ENCODE measurements around the gene SPAG16. TPM values are rescaled to one million over a fixed set of nuclear protein-coding genes. Genes with fewer than 3 reads are reported as not detected.
A peak's percentile ranks its signal among the peaks of the same experiment; 100 is the strongest.

The SPAG16 gene
- total RNA-seq, 1 experiment from 2014 or later: 0.30 TPM

DNA sequence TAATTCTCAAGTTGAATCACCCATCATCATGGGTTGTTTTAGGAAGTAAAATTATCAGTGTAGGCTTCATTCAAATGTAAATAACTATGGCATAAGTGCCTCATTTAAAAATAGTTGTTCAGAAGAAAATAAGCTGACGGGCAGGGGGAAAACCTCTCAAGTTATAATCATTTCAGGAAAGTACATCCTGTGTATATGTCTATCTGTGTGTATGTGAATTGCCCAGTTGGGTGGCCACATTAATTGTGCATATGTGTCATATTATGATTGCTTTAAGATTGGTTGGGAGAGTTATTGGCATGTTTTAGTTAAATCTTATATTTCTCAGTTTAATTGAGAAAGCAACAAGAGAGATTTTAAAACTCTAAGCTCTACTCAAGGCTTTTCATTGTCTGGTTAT, 843.8 kb downstream of the SPAG16 start:
- BruUV-seq (replicated peaks): no TSS peak
- Histone ChIP-seq H3K27ac (ENCODE audit: low read depth, low read length) (no peak overlapping the region), H3K4me1 (ENCODE audit: control insufficient read depth in 1 of 2, insufficient read depth in 2 of 2, low read length in 2 of 2) (peaks cover 6 to 20% of the 10 kb centered on the region in 2 experiments; a peak in 3 of 4 replicates), H3K9me3 (ENCODE audit: control insufficient read depth in 1 of 2, insufficient read depth in 1 of 2, low read depth in 1 of 2, low read length in 2 of 2) (no peaks in the 10 kb centered on the region), H3K79me2 (ENCODE audit: insufficient read depth, low read length) (no peaks in the 10 kb centered on the region), H3K4me2 (ENCODE audit: low read length) (no peak overlapping the region), H3K4me3 (replicated peaks in 1 of 2; ENCODE audit: low read depth in 1 of 2, low read length in 2 of 2) (no peak overlapping the region), H3K27me3 (ENCODE audit: insufficient read depth, low read length) (no peaks in the 10 kb centered on the region), H4K20me1 (ENCODE audit: insufficient read depth) (no peaks in the 10 kb centered on the region), H3K9ac (ENCODE audit: low read length) (no peak overlapping the region), H3K36me3 (ENCODE audit: control insufficient read depth in 1 of 2, insufficient read depth in 2 of 2, low read length in 2 of 2) (no peaks in the 10 kb centered on the region), H3K9me2 (ENCODE audit: insufficient read depth) (no peaks in the 10 kb centered on the region), H2AFZ (ENCODE audit: low read depth, low read length, poor library complexity, severe bottlenecking) (peak overlapping the region; percentile 71)
- POLR2A ChIA-PET: no interaction called here
- no peak for ATAC-seq
- CTCF ChIA-PET: no interaction called here
- DNase-seq (ENCODE audit: low read depth, low spot score): no peak
- RAD21 ChIA-PET (ENCODE audit: low non-redundant PET in 1 of 2, low total read pairs in 2 of 2, uncharacterized antibody in 2 of 2, unreplicated experiment in 2 of 2): no interaction called here
- intact Hi-C loops (cut with micrococcal nuclease): no loop called here
- TF ChIP-seq JUND (IDR thresholded peaks at IDR 0.05) (no peak), FOSL1 (IDR thresholded peaks at IDR 0.05; ENCODE audit: low read depth) (no peak), ZFX (IDR thresholded peaks at IDR 0.05) (no peak), TCF7L2 (IDR thresholded peaks at IDR 0.05; ENCODE audit: borderline replicate concordance, extremely low read depth, insufficient read depth, insufficient read length) (no peak)

DNA sequence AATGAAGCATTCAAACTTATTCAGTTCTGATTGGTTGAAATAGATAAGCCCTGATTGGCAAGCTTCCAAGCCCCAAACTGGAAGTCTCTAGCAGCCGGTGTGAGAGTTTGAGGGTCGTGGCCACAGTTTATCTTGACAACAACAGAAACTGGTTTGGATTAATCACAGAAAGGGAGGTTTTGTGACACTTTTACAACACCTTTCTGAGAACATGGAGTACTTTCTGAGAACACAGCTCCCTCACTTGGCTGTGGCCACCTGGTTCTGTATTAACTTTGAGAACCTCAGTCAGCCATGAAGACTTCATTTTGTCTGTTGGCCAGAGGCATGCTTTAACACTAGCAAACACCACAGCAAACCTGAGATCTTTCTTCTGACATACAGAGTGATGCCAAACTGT, 845.9 kb downstream of the SPAG16 start:
- POLR2A ChIA-PET: no interaction called here
- no peak overlapping the region for H2AFZ ChIP-seq (ENCODE audit: low read depth, low read length, poor library complexity, severe bottlenecking)
- H3K4me1 ChIP-seq (ENCODE audit: control insufficient read depth in 1 of 2, insufficient read depth in 2 of 2, low read length in 2 of 2): peaks cover 6 to 19% of the 10 kb centered on the region in 2 experiments; a peak in 3 of 4 replicates
- RAD21 ChIA-PET (ENCODE audit: low non-redundant PET in 1 of 2, low total read pairs in 2 of 2, uncharacterized antibody in 2 of 2, unreplicated experiment in 2 of 2): no interaction called here
- no peak overlapping the region for H3K4me2 ChIP-seq (ENCODE audit: low read length)
- no TSS peak for BruUV-seq (replicated peaks)
- no peak overlapping the region for H3K9ac ChIP-seq (ENCODE audit: low read length)
- H3K4me3 ChIP-seq (replicated peaks in 1 of 2; ENCODE audit: low read depth in 1 of 2, low read length in 2 of 2): no peak overlapping the region
- H3K9me3 ChIP-seq (ENCODE audit: control insufficient read depth in 1 of 2, insufficient read depth in 1 of 2, low read depth in 1 of 2, low read length in 2 of 2): no peaks in the 10 kb centered on the region
- no peak overlapping the region for H3K27ac ChIP-seq (ENCODE audit: low read depth, low read length)
- H4K20me1 ChIP-seq (ENCODE audit: insufficient read depth): no peaks in the 10 kb centered on the region
- no peak for ATAC-seq
- DNase-seq (ENCODE audit: low read depth, low spot score): no peak
- no peaks in the 10 kb centered on the region for H3K27me3 ChIP-seq (ENCODE audit: insufficient read depth, low read length)
- H3K36me3 ChIP-seq (ENCODE audit: control insufficient read depth in 1 of 2, insufficient read depth in 2 of 2, low read length in 2 of 2): no peaks in the 10 kb centered on the region
- no peaks in the 10 kb centered on the region for H3K79me2 ChIP-seq (ENCODE audit: insufficient read depth, low read length)
- intact Hi-C loops (cut with micrococcal nuclease): no loop called here
- CTCF ChIA-PET: no interaction called here
- H3K9me2 ChIP-seq (ENCODE audit: insufficient read depth): no peaks in the 10 kb centered on the region
- TF ChIP-seq EZH2 (IDR thresholded peaks at IDR 0.05) (no peak), SP1 (IDR thresholded peaks at IDR 0.05; ENCODE audit: low read depth) (no peak), CEBPB (IDR thresholded peaks at IDR 0.05; ENCODE audit: low read depth) (no peak), EZH2phosphoT487 (IDR thresholded peaks at IDR 0.05; ENCODE audit: borderline replicate concordance) (no peak), FOSL1 (IDR thresholded peaks at IDR 0.05; ENCODE audit: low read depth) (no peak), ZBTB33 (IDR thresholded peaks at IDR 0.05; ENCODE audit: extremely low read depth, insufficient replicate concordance, low read length) (no peak), ZNF274 (IDR thresholded peaks at IDR 0.05; ENCODE audit: low read depth, low read length) (no peak)
- TF ChIP-seq, protein P1, sequence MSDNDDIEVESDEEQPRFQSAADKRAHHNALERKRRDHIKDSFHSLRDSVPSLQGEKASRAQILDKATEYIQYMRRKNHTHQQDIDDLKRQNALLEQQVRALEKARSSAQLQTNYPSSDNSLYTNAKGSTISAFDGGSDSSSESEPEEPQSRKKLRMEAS (IDR thresholded peaks at IDR 0.05): no peak
- TF ChIP-seq, protein P2, sequence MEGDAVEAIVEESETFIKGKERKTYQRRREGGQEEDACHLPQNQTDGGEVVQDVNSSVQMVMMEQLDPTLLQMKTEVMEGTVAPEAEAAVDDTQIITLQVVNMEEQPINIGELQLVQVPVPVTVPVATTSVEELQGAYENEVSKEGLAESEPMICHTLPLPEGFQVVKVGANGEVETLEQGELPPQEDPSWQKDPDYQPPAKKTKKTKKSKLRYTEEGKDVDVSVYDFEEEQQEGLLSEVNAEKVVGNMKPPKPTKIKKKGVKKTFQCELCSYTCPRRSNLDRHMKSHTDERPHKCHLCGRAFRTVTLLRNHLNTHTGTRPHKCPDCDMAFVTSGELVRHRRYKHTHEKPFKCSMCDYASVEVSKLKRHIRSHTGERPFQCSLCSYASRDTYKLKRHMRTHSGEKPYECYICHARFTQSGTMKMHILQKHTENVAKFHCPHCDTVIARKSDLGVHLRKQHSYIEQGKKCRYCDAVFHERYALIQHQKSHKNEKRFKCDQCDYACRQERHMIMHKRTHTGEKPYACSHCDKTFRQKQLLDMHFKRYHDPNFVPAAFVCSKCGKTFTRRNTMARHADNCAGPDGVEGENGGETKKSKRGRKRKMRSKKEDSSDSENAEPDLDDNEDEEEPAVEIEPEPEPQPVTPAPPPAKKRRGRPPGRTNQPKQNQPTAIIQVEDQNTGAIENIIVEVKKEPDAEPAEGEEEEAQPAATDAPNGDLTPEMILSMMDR (IDR thresholded peaks at IDR 0.05 in 2 of 3, conservative IDR thresholded peaks at IDR 0.05 in 1 of 3; ENCODE audit: borderline replicate concordance in 1 of 3, insufficient read depth in 1 of 3, low read depth in 2 of 3, low read length in 2 of 3): no peak
